GM12878 (cell line): ENCODE measurements around the gene SEMA4A.

Source experiments
- ATF3 ChIP-seq: IDR thresholded peaks from 2 replicates; pipeline ENCODE4 v1.6.1; 2011; ENCODE audit warnings: low read depth, mild to moderate bottlenecking, low read length, moderate library complexity, borderline replicate concordance; ENCODE audit errors: extremely low read depth
- CTCF ChIP-seq, 3 experiments: IDR thresholded peaks in 2 of 3; conservative IDR thresholded peaks in 1 of 3; 2 replicates each; pipeline ENCODE4 v1.5.1; 2011; ENCODE audit warnings: low read depth in 3 of 3, low read length in 3 of 3, mild to moderate bottlenecking in 3 of 3, control low read depth in 2 of 3, moderate library complexity in 2 of 3, inconsistent platforms in 1 of 3, mixed read lengths in 1 of 3; ENCODE audit not compliant: control insufficient read depth in 2 of 3, insufficient read depth in 1 of 3; ENCODE audit errors: extremely low read depth in 1 of 3
- MAX ChIP-seq: IDR thresholded peaks from 2 replicates; pipeline ENCODE4 v1.6.1; 2012; ENCODE audit warnings: low read depth, low read length, improper control_type of control experiment
- NR2C2 ChIP-seq: IDR thresholded peaks from 2 replicates; pipeline ENCODE4 v1.6.1; 2011; ENCODE audit warnings: borderline replicate concordance, low read depth; ENCODE audit not compliant: control insufficient read depth, insufficient read length
- PBX3 ChIP-seq: IDR thresholded peaks from 2 replicates; pipeline ENCODE4 v1.6.1; 2011; ENCODE audit warnings: mild to moderate bottlenecking, low read depth, low read length, moderate library complexity; ENCODE audit not compliant: insufficient replicate concordance
- POLR2AphosphoS5 ChIP-seq: IDR thresholded peaks from 2 replicates; pipeline ENCODE4 v1.6.1; 2011; ENCODE audit warnings: mild to moderate bottlenecking, low read length, inconsistent platforms
- RFX5 ChIP-seq: IDR thresholded peaks from 2 replicates; pipeline ENCODE4 v1.6.1; 2011; ENCODE audit warnings: low read depth, low read length, improper control_type of control experiment
- RUNX3 ChIP-seq: IDR thresholded peaks from 2 replicates; pipeline ENCODE4 v1.6.1; 2012; ENCODE audit warnings: low read length, inconsistent platforms
- SMC3 ChIP-seq: IDR thresholded peaks from 2 replicates; pipeline ENCODE4 v1.6.1; 2011; ENCODE audit warnings: low read length, improper control_type of control experiment, borderline replicate concordance
- TCF3 ChIP-seq: IDR thresholded peaks from 2 replicates; pipeline ENCODE4 v1.6.1; 2012; ENCODE audit warnings: low read depth, mild to moderate bottlenecking, low read length, borderline replicate concordance; ENCODE audit not compliant: insufficient read depth
- ZNF274 ChIP-seq: IDR thresholded peaks from one replicate; pipeline ENCODE4 v1.8.0; 2011; ENCODE audit not compliant: insufficient read length, insufficient read depth
- ZNF592 ChIP-seq: fragments of 450-650 bp; IDR thresholded peaks from 2 replicates; pipeline ENCODE4 v1.6.1; 2017; ENCODE audit warnings: mild to moderate bottlenecking, moderate library complexity

GRCh38 chr1:156193208-156193487, 39.8 kb downstream of the SEMA4A start:
- TF ChIP-seq ATF3 (no peak), ZNF592 (no peak), ZNF274 (no peak), PBX3 (no peak), TCF3 (no peak), CTCF (IDR thresholded peaks at IDR 0.05 in 2 of 3, conservative IDR thresholded peaks at IDR 0.05 in 1 of 3; ENCODE audit: control insufficient read depth in 2 of 3, extremely low read depth in 1 of 3, insufficient read depth in 1 of 3, low read depth in 3 of 3, low read length in 3 of 3) (no peak), POLR2AphosphoS5 (no peak), RFX5 (no peak), SMC3 (no peak), MAX (no peak), RUNX3 (no peak), NR2C2 (no peak)
